Central memory CD4-positive, alpha-beta T cell (primary cell): ENCODE measurements around the gene PCIF1.
"Not testable (repeated sequence)": the region's sequence is repeated elsewhere in the genome, so short reads cannot be mapped to it uniquely, and the experiment has no call there.

ENCODE experiments used
- DNase-seq: peaks from one replicate; pipeline ENCODE4 v3.0.0; 2022
- total RNA-seq, 3 experiments: gene quantifications; one replicate each; lab custom pipeline; 2026; lab: John Stamatoyannopoulos, UW

PCIF1 gene
- total RNA-seq = 15.6 to 50.0 (median 38.5) reads per million in 3 experiments

GRCh38 chr20:45934586-45935415, at the start of gene PCIF1:
PCIF1 (plus strand) TSS chr20:45934683; CDS start chr20:45939000, 4,317 bp downstream.
- DNase-seq = peak; percentile 98

- DNase-seq = no peak
Observed at GRCh38 chr20:45886590-45887345, 47.7 kb upstream of the PCIF1 start.

GRCh38 chr20:45887346-45887715, 47.2 kb upstream of the PCIF1 start, which contains the start of gene SPATA25:
SPATA25 (minus strand) TSS chr20:45887622; CDS start chr20:45887590, 32 bp downstream.
- DNase-seq = no peak

GRCh38 chr20:45888681-45889080, 45.8 kb upstream of the PCIF1 start:
- DNase-seq = no peak

- DNase-seq = peak; percentile 24
Observed at GRCh38 chr20:45890077-45890984, 44.2 kb upstream of the PCIF1 start.

- DNase-seq = peak; percentile 81
Observed at GRCh38 chr20:45890985-45891983, 43.2 kb upstream of the PCIF1 start, which contains the start of the genes CTSA and NEURL2. CTSA (plus strand) TSS chr20:45891335; CDS start chr20:45891569, 234 bp downstream. NEURL2 (minus strand) TSS chr20:45891208; CDS start chr20:45890991, 217 bp downstream.

GRCh38 chr20:45892049-45892825, 42.2 kb upstream of the PCIF1 start:
- no peak for DNase-seq

GRCh38 chr20:45892828-45893500, 41.5 kb upstream of the PCIF1 start:
- no peak for DNase-seq

- no peak for DNase-seq
Observed at GRCh38 chr20:45893831-45894230, 40.7 kb upstream of the PCIF1 start.

GRCh38 chr20:45894797-45895196, 39.7 kb upstream of the PCIF1 start:
- no peak for DNase-seq

GRCh38 chr20:45896641-45897161, 37.8 kb upstream of the PCIF1 start:
- DNase-seq = no peak

- no peak for DNase-seq
Observed at GRCh38 chr20:45897289-45897688, 37.2 kb upstream of the PCIF1 start.

GRCh38 chr20:45897692-45898091, 36.8 kb upstream of the PCIF1 start:
- DNase-seq = no peak

GRCh38 chr20:45898285-45898684, 36.2 kb upstream of the PCIF1 start:
- DNase-seq = no peak

GRCh38 chr20:45899046-45899835, 35.2 kb upstream of the PCIF1 start:
- DNase-seq = no peak

GRCh38 chr20:45901332-45901731, 33.2 kb upstream of the PCIF1 start:
- not testable (repeated sequence) for DNase-seq

GRCh38 chr20:45902199-45902701, 32.2 kb upstream of the PCIF1 start:
- no peak for DNase-seq
